IPS-11a (cell line): ENCODE data around the gene ALKBH4.
"Not testable (repeated sequence)": the region's sequence is repeated elsewhere in the genome, so short reads cannot be mapped to it uniquely, and the experiment has no call there.

Experiments used
- H3K4me3 ChIP-seq: one replicate; pipeline ENCODE4 v1.5.1; 2013; ENCODE audit warnings: low read depth, low read length, control low read depth

ALKBH4 gene

GRCh38 chr7:102429141-102429899 lies 35.3 kb downstream of the ALKBH4 start:
- no peak overlapping the region for H3K4me3 ChIP-seq

DNA sequence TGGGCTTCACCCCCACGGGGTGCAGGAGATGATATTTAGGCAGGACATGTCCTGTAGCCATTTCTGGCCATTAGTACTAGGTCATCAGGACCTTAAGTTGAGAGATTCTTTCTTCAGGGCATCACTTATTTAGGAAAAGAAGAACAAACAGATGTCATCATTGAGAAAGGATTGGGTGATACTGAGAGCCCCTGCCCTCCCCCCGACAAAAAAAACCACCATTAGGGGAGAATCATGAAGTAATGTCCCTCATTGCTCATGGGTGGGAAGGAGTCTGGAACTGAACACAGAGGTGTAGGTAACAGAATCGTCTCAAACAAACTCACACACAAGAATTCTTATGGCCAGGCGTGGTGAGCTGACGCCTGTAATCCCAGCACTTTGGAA lies 37.7 kb downstream of the ALKBH4 start:
- H3K4me3 ChIP-seq, result no peak overlapping the region

DNA sequence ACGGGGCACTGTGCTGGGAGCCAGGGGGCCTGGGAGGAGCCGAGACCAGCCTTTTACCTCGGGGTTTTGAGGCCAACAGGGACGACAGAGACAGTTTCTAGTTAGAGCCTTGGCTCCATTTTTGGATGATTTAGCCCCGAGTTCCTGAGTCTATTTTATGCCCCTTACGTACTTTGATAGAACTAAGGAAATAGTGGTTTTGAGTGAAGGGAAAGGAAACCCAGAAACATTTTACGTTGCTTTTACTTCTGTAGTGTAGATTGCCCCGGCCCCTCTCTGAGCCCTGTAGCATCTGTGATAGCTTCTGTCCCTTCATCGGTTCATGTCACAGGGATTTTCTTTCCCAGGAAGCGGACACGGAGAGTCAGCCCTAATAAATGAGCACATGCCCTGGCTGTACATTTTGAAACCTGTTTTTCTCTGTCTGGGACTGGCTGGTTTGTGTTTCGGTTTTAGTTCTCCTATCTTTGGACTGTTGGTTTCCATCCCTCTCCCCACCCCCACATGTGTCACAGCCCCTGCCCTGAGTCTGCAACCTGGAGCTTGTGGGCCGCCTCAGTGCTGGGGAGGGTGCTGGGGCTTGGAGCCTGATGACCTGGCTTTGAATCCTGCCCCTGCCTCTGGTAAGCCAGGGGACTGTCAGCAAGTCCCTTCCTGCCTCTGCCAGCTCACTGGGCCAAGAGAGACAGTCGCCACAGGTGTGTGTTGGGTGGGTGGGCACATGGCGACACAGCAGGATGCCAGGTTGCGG lies 38.2 kb downstream of the ALKBH4 start:
- no peak overlapping the region for H3K4me3 ChIP-seq

DNA sequence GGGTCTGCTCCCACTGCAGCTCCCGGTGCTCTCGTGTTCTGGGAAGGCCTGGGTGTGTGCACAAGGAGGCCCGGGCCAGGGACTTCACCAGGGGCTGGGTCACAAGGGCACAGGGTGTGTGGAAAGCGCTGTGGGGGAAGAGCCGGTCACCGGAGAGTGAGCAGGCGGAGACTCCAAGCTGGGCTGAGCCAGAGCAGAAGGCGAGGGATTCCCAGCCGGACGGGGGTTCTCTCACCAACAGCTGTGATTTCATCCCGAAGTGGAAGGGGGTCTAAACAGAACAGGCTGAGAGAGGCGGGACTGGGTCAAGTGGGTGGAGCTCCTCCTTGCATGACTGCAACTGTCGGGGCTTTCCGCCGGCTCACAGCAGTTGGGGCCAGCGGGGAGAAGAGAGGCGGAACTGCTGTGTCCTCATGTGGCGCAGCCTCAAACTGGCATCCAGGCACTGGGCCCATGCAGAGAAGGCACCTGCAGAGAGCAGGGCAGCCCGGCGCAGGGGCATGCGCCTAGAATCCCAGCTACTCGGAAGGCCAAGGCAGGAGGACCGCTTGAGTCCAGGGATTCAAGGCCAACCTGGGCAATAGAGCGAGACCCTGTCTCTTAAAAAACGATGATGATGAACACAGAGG lies 38.9 kb downstream of the ALKBH4 start:
- no peak overlapping the region for H3K4me3 ChIP-seq

DNA sequence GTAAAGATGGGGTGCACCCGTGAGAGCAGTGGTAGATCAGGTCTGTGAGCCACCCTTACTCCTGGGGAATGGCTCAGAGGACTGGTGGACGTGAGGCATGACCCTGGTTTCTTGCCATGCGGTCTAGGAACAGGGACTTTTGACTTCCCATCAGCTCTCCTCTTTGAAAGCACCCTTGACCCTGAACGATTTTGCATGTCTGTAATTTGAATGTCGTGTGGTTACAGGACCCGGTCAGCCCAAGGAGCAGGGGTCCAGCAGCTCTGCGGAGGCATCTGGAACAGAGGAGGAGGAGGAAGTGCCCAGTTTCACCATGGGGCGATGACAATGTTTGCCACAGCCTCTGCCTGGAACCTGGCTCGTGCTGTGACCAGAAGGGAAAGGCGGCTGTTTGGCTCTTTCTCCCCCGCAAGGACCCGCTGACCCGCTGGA lies 39.9 kb downstream of the ALKBH4 start:
- no peak overlapping the region for H3K4me3 ChIP-seq

DNA sequence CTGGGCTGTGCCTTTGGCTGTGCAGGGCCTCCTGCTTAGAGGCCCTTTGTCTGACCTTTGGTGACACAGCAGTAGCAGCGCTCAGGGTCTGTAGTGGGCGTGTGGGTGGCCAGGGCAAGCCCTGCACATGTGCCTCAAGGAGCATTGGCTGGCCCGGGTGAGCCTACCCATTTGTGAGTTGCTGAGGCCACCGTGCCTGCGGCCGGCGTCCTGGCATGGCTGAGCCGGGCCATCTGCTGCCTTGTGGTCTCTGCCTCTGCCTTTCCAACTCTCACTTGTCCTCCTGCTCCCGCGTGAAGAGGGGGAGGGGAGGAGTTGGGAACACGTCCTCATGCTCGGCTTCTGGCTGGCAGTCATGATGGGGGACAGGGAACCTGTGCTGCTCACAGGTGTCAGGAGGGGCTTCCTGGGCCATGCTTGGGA lies 40.5 kb downstream of the ALKBH4 start:
- H3K4me3 ChIP-seq, result no peak overlapping the region

DNA sequence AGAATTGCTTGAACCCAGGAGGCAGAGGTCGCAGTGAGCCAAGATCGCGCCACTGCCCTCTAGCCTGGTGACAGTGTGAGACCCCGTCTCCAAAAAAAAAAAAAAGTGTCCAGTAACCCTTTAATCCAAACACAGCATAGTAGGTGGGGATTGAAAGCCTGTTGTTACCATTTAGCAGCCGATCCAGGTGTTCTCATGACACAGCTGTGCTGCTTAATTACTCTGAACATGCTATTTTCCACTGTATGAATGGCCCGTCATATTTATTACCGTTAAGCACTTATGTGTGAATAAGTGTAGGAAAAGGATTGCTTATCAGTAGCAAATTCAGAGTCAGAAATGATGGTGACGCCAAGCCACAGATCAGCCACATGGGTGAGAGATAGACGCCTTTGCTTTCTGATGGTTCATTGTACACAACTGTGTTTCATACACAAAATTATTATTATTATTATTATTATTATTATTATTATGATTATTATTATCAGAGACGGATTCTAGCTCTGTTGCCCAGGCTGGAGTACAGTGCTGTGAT lies 42.9 kb downstream of the ALKBH4 start:
- H3K4me3 ChIP-seq, result no peak overlapping the region

DNA sequence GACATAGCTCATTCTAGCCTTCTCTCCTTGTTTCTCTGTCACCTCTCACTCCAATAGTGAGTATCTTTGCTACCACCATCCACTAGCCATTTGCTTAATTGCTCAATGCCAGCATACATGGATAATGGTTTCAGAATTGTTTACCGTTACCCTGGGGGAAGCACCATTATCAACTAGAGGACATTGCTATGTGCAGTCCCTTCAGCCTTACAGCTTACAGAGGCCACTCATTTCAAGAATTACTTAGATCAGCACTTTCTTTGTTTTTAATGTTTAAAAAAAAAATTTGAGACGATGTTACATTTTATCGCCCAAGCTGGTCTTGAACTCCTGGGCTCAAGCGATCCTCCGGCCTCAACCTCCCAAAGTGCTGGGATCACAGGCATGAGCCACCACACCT lies 46.1 kb downstream of the ALKBH4 start:
- no peak overlapping the region for H3K4me3 ChIP-seq

- no peak overlapping the region for H3K4me3 ChIP-seq
These were observed 47.6 kb downstream of the ALKBH4 start for GRCh38 chr7:102417105-102417504.

GRCh38 chr7:102416406-102416805 lies 48.3 kb downstream of the ALKBH4 start:
- no peak overlapping the region for H3K4me3 ChIP-seq

GRCh38 chr7:102415685-102416225 lies 48.9 kb downstream of the ALKBH4 start:
- no peak overlapping the region for H3K4me3 ChIP-seq

GRCh38 chr7:102413611-102414010 lies 51.1 kb downstream of the ALKBH4 start:
- no peak overlapping the region for H3K4me3 ChIP-seq

GRCh38 chr7:102413091-102413490 lies 51.6 kb downstream of the ALKBH4 start:
- no peak overlapping the region for H3K4me3 ChIP-seq

- no peak overlapping the region for H3K4me3 ChIP-seq
These were observed 52.1 kb downstream of the ALKBH4 start for GRCh38 chr7:102412548-102412947.

DNA sequence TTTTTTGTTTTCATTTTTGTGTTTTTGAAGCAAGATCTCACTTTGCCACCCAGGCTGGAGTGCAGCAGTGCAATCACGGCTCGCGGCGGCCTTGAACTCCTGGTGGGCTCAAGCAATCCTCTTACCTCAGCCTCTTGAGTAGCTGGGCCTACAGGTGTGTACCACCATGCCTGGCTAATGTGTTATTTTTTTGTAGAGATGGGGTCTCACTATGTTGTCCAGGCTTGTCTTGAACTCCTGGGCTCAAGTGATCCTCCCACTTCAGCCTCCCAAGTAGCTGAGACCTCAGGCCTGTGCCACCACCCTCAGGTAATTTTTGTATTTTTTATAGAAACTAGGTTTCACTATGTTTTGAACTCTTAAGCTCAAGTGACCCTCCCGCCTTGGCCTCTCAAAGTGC lies 53.7 kb downstream of the ALKBH4 start:
- no peak overlapping the region for H3K4me3 ChIP-seq

DNA sequence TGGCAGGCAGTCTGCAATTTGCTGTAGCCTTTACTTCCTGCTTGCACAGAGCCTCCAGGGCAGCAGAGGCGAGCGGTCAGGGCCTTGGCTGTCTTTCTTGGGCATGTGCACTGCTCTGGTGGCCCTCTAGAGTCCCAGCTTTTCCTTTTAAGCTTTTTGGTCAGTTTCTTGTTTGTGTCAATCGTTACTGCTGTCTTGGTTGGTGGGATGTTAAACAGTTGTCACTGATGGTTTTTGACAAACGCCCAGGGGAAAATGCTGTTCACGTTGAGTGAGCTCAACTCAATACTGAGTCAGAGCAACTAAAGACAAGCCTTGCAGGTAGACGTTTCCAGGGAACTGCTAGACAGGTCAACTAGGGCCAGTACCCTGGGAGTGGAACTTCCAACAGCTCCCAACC lies 54.5 kb downstream of the ALKBH4 start:
- H3K4me3 ChIP-seq, result no peak overlapping the region

DNA sequence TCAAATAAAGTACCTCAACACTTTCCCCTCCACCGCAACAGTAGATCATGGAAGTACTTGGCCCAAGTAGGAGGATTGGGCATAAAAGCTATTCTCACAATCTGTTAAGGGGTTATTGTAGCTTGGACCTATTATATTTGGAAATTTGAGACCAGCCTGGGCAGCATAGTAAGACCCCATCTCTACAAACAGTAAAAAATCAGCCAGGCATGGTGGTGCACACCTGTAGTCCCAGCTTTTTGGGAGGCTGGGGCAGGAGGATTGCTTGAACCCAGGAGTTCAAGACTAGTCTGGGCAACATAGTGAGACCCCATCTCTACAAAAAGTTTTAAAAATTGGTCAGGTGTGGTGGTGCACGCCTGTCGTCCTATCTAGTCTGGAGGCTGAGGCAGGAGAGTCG lies 55.3 kb downstream of the ALKBH4 start:
- no peak overlapping the region for H3K4me3 ChIP-seq

- H3K4me3 ChIP-seq, result not testable (repeated sequence)
These were observed 56.1 kb downstream of the ALKBH4 start for GRCh38 chr7:102408530-102408929.

GRCh38 chr7:102407910-102408309 lies 56.8 kb downstream of the ALKBH4 start:
- no peak overlapping the region for H3K4me3 ChIP-seq
